Muscle layer of duodenum (tissue), 2 donors: ENCODE results near the gene MRC2.

ENCODE experiments used
- H3K27ac ChIP-seq: one replicate; pipeline ENCODE4 v1.7.0; 2013; ENCODE audit warnings: mild to moderate bottlenecking, low read length
- H3K27me3 ChIP-seq: one replicate; pipeline ENCODE4 v1.7.0; 2013; ENCODE audit warnings: low read depth, mild to moderate bottlenecking, control low read depth, low read length
- H3K36me3 ChIP-seq, 2 donors: one replicate each; pipeline ENCODE4 v1.7.0; 2013; ENCODE audit warnings: low read length in 2 of 2, control low read depth in 1 of 2, mild to moderate bottlenecking in 1 of 2; ENCODE audit not compliant: insufficient read depth in 2 of 2, control insufficient read depth in 1 of 2
- H3K4me1 ChIP-seq, 2 donors: one replicate each; pipeline ENCODE4 v1.7.0; 2013; ENCODE audit warnings: low read length in 2 of 2, mild to moderate bottlenecking in 2 of 2, control low read depth in 1 of 2, moderate library complexity in 1 of 2; ENCODE audit not compliant: insufficient read depth in 2 of 2, control insufficient read depth in 1 of 2
- H3K4me3 ChIP-seq, 2 donors: one replicate each; pipeline ENCODE4 v1.7.0; 2013; ENCODE audit warnings: low read length in 2 of 2, low read depth in 1 of 2, mild to moderate bottlenecking in 1 of 2
- H3K9me3 ChIP-seq, 2 donors: one replicate each; pipeline ENCODE4 v1.7.0; 2013; ENCODE audit warnings: low read length in 2 of 2, control low read depth in 1 of 2, mild to moderate bottlenecking in 1 of 2; ENCODE audit not compliant: control insufficient read depth in 1 of 2
- donor health status: healthy.

The MRC2 gene

GRCh38 chr17:62739645-62740388 lies 112.3 kb downstream of the MRC2 start:
- Histone ChIP-seq H3K36me3 (no peaks in the 10 kb centered on the region), H3K27ac (no peak overlapping the region), H3K4me3 (no peak overlapping the region), H3K9me3 (no peaks in the 10 kb centered on the region), H3K27me3 (no peaks in the 10 kb centered on the region), H3K4me1 (no peaks in the 10 kb centered on the region)

GRCh38 chr17:62741290-62741689 lies 113.8 kb downstream of the MRC2 start:
- no peaks in the 10 kb centered on the region for H3K4me1 ChIP-seq
- no peak overlapping the region for H3K27ac ChIP-seq
- no peak overlapping the region for H3K4me3 ChIP-seq
- H3K36me3 ChIP-seq: no peaks in the 10 kb centered on the region
- H3K9me3 ChIP-seq: no peaks in the 10 kb centered on the region
- H3K27me3 ChIP-seq: no peaks in the 10 kb centered on the region
